MM.1S (cell line): ENCODE measurements around the gene OR1E1.
A peak's percentile ranks its signal among the peaks of the same experiment; 100 is the strongest.

Experiments
- DNase-seq: peaks from one replicate; pipeline ENCODE4 v3.0.0-alpha.2; 2015
- H2AFZ ChIP-seq: fragments of 300-600 bp; sonication (generic); 2 replicates; pipeline ENCODE4 v1.6.0; 2016; ENCODE audit warnings: antibody characterized with exemption, low read length
- H3F3A ChIP-seq: fragments of 300-600 bp; sonication (generic); 2 replicates; pipeline ENCODE4 v1.6.1; 2016; ENCODE audit warnings: mild to moderate bottlenecking, antibody characterized with exemption, low read length, moderate library complexity, mixed read lengths; ENCODE audit not compliant: insufficient read depth
- H3K27ac ChIP-seq: fragments of 300-600 bp; sonication (generic); 2 replicates; pipeline ENCODE4 v1.5.1; 2016; ENCODE audit warnings: mild to moderate bottlenecking, low read length
- H3K27me3 ChIP-seq: fragments of 300-600 bp; sonication (generic); replicated peaks from 2 replicates; pipeline ENCODE4 v1.6.0; 2016; ENCODE audit warnings: low read length; ENCODE audit not compliant: insufficient read depth
- H3K36me3 ChIP-seq: fragments of 300-600 bp; sonication (generic); replicated peaks from 2 replicates; pipeline ENCODE4 v1.6.1; 2016; ENCODE audit warnings: mild to moderate bottlenecking, low read length, mixed read lengths; ENCODE audit not compliant: insufficient read depth
- H3K4me1 ChIP-seq: fragments of 300-600 bp; sonication (generic); 2 replicates; pipeline ENCODE4 v1.6.1; 2016; ENCODE audit warnings: low read length, mixed read lengths
- H3K4me2 ChIP-seq: fragments of 300-600 bp; sonication (generic); 2 replicates; pipeline ENCODE4 v1.6.0; 2016; ENCODE audit warnings: low read depth, low read length
- H3K4me3 ChIP-seq: fragments of 300-600 bp; sonication (generic); 2 replicates; pipeline ENCODE4 v1.5.1; 2016; ENCODE audit warnings: low read length, mixed read lengths
- H3K79me2 ChIP-seq: fragments of 300-600 bp; sonication (generic); 2 replicates; pipeline ENCODE4 v1.6.1; 2016; ENCODE audit warnings: mixed run types, low read length, mixed read lengths
- H3K9ac ChIP-seq: fragments of 300-600 bp; sonication (generic); 2 replicates; pipeline ENCODE4 v1.6.1; 2016; ENCODE audit warnings: low read length, mixed read lengths
- H3K9me2 ChIP-seq: fragments of 300-600 bp; sonication (generic); replicated peaks from 2 replicates; pipeline ENCODE4 v1.6.1; 2016; ENCODE audit warnings: mild to moderate bottlenecking, low read length, mixed read lengths; ENCODE audit not compliant: insufficient read depth
- H3K9me3 ChIP-seq: fragments of 300-600 bp; sonication (generic); replicated peaks from 2 replicates; pipeline ENCODE4 v1.6.1; 2016; ENCODE audit warnings: mild to moderate bottlenecking, low read length, mixed read lengths; ENCODE audit not compliant: insufficient read depth
- H4K20me1 ChIP-seq: fragments of 300-600 bp; sonication (generic); 2 replicates; pipeline ENCODE4 v1.6.1; 2016; ENCODE audit warnings: mild to moderate bottlenecking, low read length, moderate library complexity, mixed read lengths; ENCODE audit not compliant: insufficient read depth
- EZH2 ChIP-seq: fragments of 300-600 bp; sonication (generic); optimal IDR thresholded peaks from 2 replicates; pipeline ENCODE3; 2017; ENCODE audit warnings: low read depth, mild to moderate bottlenecking, antibody characterized with exemption, low read length, mixed read lengths
- EZH2phosphoT487 ChIP-seq: fragments of 300-600 bp; sonication (generic); IDR thresholded peaks from 2 replicates; pipeline ENCODE4 v1.6.1; 2018; ENCODE audit warnings: antibody characterized with exemption, low read length
- TF ChIP-seq, protein P1 (sequence below): fragments of 300-600 bp; sonication (generic); IDR thresholded peaks from 2 replicates; pipeline ENCODE4 v1.5.1; 2016; ENCODE audit warnings: antibody characterized with exemption, low read length, mixed read lengths

Gene OR1E1, protein sequence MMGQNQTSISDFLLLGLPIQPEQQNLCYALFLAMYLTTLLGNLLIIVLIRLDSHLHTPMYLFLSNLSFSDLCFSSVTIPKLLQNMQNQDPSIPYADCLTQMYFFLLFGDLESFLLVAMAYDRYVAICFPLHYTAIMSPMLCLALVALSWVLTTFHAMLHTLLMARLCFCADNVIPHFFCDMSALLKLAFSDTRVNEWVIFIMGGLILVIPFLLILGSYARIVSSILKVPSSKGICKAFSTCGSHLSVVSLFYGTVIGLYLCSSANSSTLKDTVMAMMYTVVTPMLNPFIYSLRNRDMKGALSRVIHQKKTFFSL

DNA sequence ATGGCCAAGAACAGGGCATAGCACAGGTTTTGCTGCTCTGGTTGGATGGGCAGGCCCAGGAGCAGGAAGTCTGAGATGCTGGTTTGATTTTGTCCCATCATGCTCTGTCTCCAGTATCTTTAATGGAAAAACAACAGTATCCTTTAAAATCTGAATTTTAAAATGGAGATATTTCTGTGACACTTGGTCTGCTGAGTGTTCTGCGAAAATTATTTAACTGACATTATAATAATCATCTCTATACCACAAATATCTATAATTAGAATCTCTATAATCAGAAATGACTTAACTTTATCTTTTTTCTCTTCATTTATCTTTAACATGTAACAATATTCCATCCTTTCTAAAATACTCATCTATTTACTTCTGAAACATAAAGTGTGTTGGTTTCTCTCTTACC is at the start of gene OR1E1:
Gene OR1E1, minus strand, starts transcription at position 101 of the 400 bp plus-strand sequence. Its CDS starts 0 bp downstream, at position 101.
- DNase-seq: no peak
- no peaks in the 10 kb centered on the region for H4K20me1 ChIP-seq
- no peak for TF ChIP-seq EZH2phosphoT487
- TF ChIP-seq, protein P1, sequence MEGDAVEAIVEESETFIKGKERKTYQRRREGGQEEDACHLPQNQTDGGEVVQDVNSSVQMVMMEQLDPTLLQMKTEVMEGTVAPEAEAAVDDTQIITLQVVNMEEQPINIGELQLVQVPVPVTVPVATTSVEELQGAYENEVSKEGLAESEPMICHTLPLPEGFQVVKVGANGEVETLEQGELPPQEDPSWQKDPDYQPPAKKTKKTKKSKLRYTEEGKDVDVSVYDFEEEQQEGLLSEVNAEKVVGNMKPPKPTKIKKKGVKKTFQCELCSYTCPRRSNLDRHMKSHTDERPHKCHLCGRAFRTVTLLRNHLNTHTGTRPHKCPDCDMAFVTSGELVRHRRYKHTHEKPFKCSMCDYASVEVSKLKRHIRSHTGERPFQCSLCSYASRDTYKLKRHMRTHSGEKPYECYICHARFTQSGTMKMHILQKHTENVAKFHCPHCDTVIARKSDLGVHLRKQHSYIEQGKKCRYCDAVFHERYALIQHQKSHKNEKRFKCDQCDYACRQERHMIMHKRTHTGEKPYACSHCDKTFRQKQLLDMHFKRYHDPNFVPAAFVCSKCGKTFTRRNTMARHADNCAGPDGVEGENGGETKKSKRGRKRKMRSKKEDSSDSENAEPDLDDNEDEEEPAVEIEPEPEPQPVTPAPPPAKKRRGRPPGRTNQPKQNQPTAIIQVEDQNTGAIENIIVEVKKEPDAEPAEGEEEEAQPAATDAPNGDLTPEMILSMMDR: no peak
- TF ChIP-seq EZH2: no peak

DNA sequence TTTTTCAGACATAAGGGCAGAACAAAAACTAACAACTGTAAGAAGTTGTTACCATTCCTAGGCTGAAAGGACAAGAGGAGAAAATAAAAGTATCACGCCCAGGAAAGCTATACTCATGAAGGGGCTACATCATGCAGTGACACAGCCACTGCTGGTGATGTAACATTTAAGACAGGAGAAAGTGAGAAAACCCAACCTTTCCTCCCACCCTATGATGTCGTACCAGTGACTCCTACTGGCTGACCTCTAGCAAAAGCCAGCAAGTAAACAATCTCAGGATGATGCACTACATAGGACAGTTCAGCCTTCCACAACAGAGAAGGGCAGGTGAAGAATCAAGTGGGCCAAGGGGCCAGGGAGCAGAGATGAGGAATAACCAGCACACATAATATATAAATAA is 49.4 kb upstream of the OR1E1 start:
- Histone ChIP-seq H2AFZ (no peak overlapping the region), H3K9me2 (no peaks in the 10 kb centered on the region), H3K4me3 (no peak overlapping the region), H4K20me1 (no peaks in the 10 kb centered on the region), H3K9ac (no peak overlapping the region), H3F3A (no peaks in the 10 kb centered on the region), H3K79me2 (no peaks in the 10 kb centered on the region), H3K27ac (no peak overlapping the region), H3K4me2 (no peak overlapping the region), H3K27me3 (no peaks in the 10 kb centered on the region), H3K9me3 (no peaks in the 10 kb centered on the region), H3K36me3 (no peaks in the 10 kb centered on the region), H3K4me1 (no peaks in the 10 kb centered on the region)
- no peak for DNase-seq
- TF ChIP-seq EZH2phosphoT487: no peak
- TF ChIP-seq, protein P1: peak; percentile 35

More for the DNA sequence above, at the start of gene OR1E1:
- no peak within 1 kb of the TSS for H3K27ac ChIP-seq
- no peaks in the 10 kb centered on the region for H3K27me3 ChIP-seq
- H3K9me3 ChIP-seq: no peaks in the 10 kb centered on the region
- no peaks in the 10 kb centered on the region for H3F3A ChIP-seq
- H2AFZ ChIP-seq: no peak within 1 kb of the TSS
- no peak within 1 kb of the TSS for H3K9ac ChIP-seq
- no peaks in the 10 kb centered on the region for H3K4me1 ChIP-seq
- H3K9me2 ChIP-seq: no peaks in the 10 kb centered on the region
- no peak within 1 kb of the TSS for H3K4me3 ChIP-seq
- no peaks in the 10 kb centered on the region for H3K36me3 ChIP-seq
- no peaks in the 10 kb centered on the region for H3K79me2 ChIP-seq
- no peak within 1 kb of the TSS for H3K4me2 ChIP-seq

DNA sequence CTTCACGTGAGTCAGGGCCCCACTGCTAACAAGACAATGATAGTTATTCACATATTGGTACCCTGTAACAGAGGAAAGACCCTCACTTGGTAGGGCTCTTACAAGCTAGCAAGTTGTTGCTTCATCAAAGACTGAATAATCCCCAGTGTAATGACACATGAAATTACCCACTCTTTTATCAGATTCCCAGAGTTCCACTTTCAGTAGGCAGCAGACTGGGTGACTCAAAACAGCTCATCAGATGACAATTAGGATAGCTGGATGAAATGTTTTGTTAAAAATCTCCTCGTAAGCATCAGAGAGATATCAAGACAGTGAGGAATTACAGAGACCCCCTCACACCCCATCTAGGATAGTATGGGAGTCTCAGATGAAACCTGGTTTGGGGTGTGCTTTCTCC is 42.2 kb upstream of the OR1E1 start:
- Histone ChIP-seq H2AFZ (no peak overlapping the region), H3K9ac (no peak overlapping the region), H3K27me3 (no peaks in the 10 kb centered on the region), H3K4me2 (no peak overlapping the region), H3F3A (no peaks in the 10 kb centered on the region), H3K9me2 (no peaks in the 10 kb centered on the region), H3K27ac (no peak overlapping the region), H3K9me3 (no peaks in the 10 kb centered on the region), H4K20me1 (no peaks in the 10 kb centered on the region), H3K4me3 (no peak overlapping the region), H3K79me2 (no peaks in the 10 kb centered on the region), H3K4me1 (no peaks in the 10 kb centered on the region), H3K36me3 (no peaks in the 10 kb centered on the region)
- no peak for DNase-seq
- TF ChIP-seq EZH2: no peak
- TF ChIP-seq, protein P1: no peak
